A673 (cell line): Measurements from ENCODE around the gene IL34. TPM values are rescaled to one million over a fixed set of nuclear protein-coding genes. Genes with fewer than 3 reads are reported as not detected.

ENCODE experiments used
- Bru-seq: library from RNA; stranded (reverse); fragments of 400-500 nt; gene quantifications from one replicate; lab custom pipeline; 2021; lab: Mats Ljungman, UMichigan
- BruChase-seq, 2 experiments: library from RNA; stranded (reverse); fragments of 400-500 nt; gene quantifications; one replicate each; lab custom pipeline; 2021; lab: Mats Ljungman, UMichigan
- BruUV-seq: library from RNA; stranded (reverse); fragments of 400-500 nt; replicated peaks from 2 replicates; lab custom pipeline; 2021; lab: Mats Ljungman, UMichigan
- CTCF ChIA-PET: fragments of 300-600 bp; sonication (Branson Sonifier 250); formaldehyde crosslinking; loops from one replicate; lab custom pipeline; 2022; ENCODE audit warnings: antibody characterized with exemption; lab: Charles Lee
- POLR2A ChIA-PET: fragments of 300-600 bp; sonication (Branson Sonifier 250); formaldehyde crosslinking; loops from one replicate; lab custom pipeline; 2022; ENCODE audit warnings: antibody characterized with exemption; ENCODE audit not compliant: low non-redundant PET; lab: Charles Lee
- DNase-seq: peaks from one replicate; pipeline ENCODE4 v3.0.0-alpha.2; 2015; ENCODE audit warnings: low spot score
- H3K27ac ChIP-seq: fragments of 200-600 bp; sonication (generic); 2 replicates; pipeline ENCODE4 v1.5.1; 2016; ENCODE audit warnings: mixed run types, low read depth, mild to moderate bottlenecking, mixed read lengths, antibody characterized with exemption, low read length; ENCODE audit not compliant: poor library complexity, severe bottlenecking
- H3K27me3 ChIP-seq: fragments of 200-600 bp; sonication (generic); replicated peaks from 2 replicates; pipeline ENCODE4 v1.6.1; 2017; ENCODE audit warnings: mixed run types, low read depth, mild to moderate bottlenecking, mixed read lengths, antibody characterized with exemption, low read length; ENCODE audit not compliant: insufficient read depth, poor library complexity
- H3K36me3 ChIP-seq: fragments of 200-600 bp; sonication (generic); 2 replicates; pipeline ENCODE4 v1.6.1; 2016; ENCODE audit warnings: mixed run types, mild to moderate bottlenecking, mixed read lengths, antibody characterized with exemption, low read length; ENCODE audit not compliant: insufficient read depth, poor library complexity, severe bottlenecking
- H3K4me1 ChIP-seq: fragments of 200-600 bp; sonication (generic); 2 replicates; pipeline ENCODE4 v1.6.1; 2017; ENCODE audit warnings: mixed run types, mild to moderate bottlenecking, mixed read lengths, antibody characterized with exemption, low read length; ENCODE audit not compliant: insufficient read depth, poor library complexity, severe bottlenecking
- H3K4me3 ChIP-seq: fragments of 200-600 bp; sonication (generic); 2 replicates; pipeline ENCODE4 v1.5.1; 2016; ENCODE audit warnings: low read depth, mixed run types, mild to moderate bottlenecking, mixed read lengths, low read length; ENCODE audit not compliant: poor library complexity, severe bottlenecking
- H3K9me3 ChIP-seq: fragments of 200-600 bp; sonication (generic); 2 replicates; pipeline ENCODE4 v1.6.1; 2016; ENCODE audit warnings: mixed run types, low read depth, mild to moderate bottlenecking, mixed read lengths, antibody characterized with exemption, low read length; ENCODE audit not compliant: poor library complexity, severe bottlenecking
- EZH2 ChIP-seq: fragments of 200-600 bp; sonication (generic); IDR thresholded peaks from 2 replicates; pipeline ENCODE4 v1.6.1; 2017; ENCODE audit warnings: borderline replicate concordance, low read depth, mild to moderate bottlenecking, mixed read lengths, antibody characterized with exemption, low read length; ENCODE audit not compliant: poor library complexity, severe bottlenecking
- intact Hi-C: fragments of 100-400 bp; cut with micrococcal nuclease; formaldehyde crosslinking; loops from one replicate; pipeline ENCODE4 v1.10.0; 2022; ENCODE audit not compliant: unreplicated experiment
- long read RNA-seq: library from polyadenylated mRNA; stranded (forward); transcript quantifications from one replicate; pipeline ENCODE4 v2.0.0, GENCODE V29; 2022
- total RNA-seq: library from RNA; stranded (reverse); gene quantifications from 2 replicates; pipeline ENCODE4 v1.2.3, GENCODE V29; 2021
- TF ChIP-seq, protein P1 (sequence below): fragments of 300-800, 200-600 bp; sonication (generic); conservative IDR thresholded peaks from 2 replicates; pipeline ENCODE4 v1.5.1; 2017; ENCODE audit warnings: low read depth, mild to moderate bottlenecking, antibody characterized with exemption, low read length, moderate library complexity, mixed read lengths

The IL34 gene
- total RNA-seq (not detected in 2 replicates), Bru-seq, nascent RNA (percentile 22 among the genes with signal in this experiment), BruChase-seq, experiment 1, labeled RNA remaining after a 2-hour chase (percentile 22 among the genes with signal in this experiment), BruChase-seq, experiment 2, labeled RNA remaining after a 6-hour chase (percentile 30 among the genes with signal in this experiment)
- long read RNA-seq: 0 reads

DNA sequence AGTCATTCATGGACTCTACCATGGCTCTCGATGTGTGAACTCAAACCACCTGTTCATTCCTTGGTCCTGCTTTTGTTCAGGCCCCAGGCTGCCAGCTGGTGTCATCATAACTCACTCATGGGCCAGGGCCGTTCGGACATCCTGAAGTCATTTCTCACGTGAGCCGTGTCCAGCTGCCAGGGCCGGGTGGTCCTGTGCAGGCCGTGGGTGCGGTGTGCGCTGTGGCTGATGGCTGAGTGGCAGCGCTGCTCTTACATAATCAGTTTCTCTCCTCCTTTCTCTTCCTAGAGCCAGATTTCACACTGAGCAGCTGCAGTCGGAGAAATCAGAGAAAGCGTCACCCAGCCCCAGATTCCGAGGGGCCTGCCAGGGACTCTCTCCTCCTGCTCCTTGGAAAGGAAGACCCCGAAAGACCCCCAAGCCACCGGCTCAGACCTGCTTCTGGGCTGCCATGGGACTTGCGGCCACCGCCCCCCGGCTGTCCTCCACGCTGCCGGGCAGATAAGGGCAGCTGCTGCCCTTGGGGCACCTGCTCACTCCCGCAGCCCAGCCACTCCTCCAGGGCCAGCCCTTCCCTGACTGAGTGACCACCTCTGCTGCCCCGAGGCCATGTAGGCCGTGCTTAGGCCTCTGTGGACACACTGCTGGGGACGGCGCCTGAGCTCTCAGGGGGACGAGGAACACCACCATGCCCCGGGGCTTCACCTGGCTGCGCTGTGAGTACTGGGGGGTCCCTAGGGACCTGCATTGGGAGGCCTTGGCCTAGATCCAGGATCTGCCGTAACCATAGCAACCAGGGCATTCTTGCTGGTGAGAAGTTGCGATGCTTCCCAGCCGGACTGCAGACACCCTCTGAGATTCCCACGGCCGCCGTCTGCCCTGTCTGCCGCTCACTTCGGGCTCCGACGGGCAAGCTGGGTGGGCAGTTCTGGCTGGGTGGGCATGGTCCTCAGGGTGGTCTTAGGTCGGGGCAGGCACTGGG lies at the start of gene IL34:
Gene IL34, plus strand, starts transcription at position 300 of the 982 bp plus-strand sequence. Its CDS starts 389 bp downstream, at position 689.
- H3K4me3 ChIP-seq: no peak within 1 kb of the TSS
- no peaks in the 10 kb centered on the region for H3K27me3 ChIP-seq
- ChIA-PET CTCF (no interaction called here), POLR2A (no interaction called here)
- no peak within 1 kb of the TSS for H3K27ac ChIP-seq
- no peaks in the 10 kb centered on the region for H3K9me3 ChIP-seq
- H3K36me3 ChIP-seq: no peaks in the 10 kb centered on the region
- H3K4me1 ChIP-seq: no peaks in the 10 kb centered on the region
- DNase-seq: peak; percentile 26
- no peak for TF ChIP-seq EZH2
- TF ChIP-seq, protein P1, sequence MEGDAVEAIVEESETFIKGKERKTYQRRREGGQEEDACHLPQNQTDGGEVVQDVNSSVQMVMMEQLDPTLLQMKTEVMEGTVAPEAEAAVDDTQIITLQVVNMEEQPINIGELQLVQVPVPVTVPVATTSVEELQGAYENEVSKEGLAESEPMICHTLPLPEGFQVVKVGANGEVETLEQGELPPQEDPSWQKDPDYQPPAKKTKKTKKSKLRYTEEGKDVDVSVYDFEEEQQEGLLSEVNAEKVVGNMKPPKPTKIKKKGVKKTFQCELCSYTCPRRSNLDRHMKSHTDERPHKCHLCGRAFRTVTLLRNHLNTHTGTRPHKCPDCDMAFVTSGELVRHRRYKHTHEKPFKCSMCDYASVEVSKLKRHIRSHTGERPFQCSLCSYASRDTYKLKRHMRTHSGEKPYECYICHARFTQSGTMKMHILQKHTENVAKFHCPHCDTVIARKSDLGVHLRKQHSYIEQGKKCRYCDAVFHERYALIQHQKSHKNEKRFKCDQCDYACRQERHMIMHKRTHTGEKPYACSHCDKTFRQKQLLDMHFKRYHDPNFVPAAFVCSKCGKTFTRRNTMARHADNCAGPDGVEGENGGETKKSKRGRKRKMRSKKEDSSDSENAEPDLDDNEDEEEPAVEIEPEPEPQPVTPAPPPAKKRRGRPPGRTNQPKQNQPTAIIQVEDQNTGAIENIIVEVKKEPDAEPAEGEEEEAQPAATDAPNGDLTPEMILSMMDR: no peak
- no TSS peak for BruUV-seq
- intact Hi-C loops: no loop called here

DNA sequence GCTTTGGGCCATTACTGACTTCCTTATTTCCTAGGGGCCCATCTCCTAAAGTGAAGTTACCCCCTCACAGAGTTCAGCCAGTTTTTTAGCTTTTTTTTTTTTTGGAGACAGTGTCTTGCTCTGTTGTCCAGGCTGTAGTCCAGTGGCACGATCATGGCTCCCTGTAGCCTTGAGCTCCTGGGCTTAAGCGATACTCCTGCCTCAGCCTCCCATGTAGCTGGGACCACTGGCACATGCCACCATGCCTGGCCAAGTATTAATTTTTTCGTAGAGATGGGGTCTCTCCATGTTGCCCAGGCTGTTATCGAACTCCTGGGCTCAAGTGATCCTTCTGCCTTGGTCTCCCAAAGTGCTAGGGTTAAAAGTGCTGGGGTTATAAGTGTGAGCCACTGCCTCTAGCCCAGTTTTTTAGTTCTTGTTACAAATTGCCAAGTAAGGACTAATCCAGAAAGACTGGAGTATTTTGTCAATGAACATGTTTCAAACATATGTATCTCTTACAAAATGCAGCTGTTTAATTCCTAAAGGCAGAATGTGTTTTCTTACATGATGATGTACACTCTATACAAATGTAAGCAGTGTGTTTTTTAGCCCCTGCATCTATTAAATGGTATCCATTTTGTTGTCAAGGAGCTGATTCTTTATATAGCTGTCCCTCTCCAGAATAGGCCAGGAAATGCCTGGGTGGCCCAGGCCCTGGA lies 49.1 kb upstream of the IL34 start:
- DNase-seq: no peak
- intact Hi-C loops: no loop called here
- H3K9me3 ChIP-seq: no peaks in the 10 kb centered on the region
- TF ChIP-seq, protein P1: no peak
- TF ChIP-seq EZH2: no peak
- H3K27ac ChIP-seq: no peak overlapping the region
- H3K27me3 ChIP-seq: no peaks in the 10 kb centered on the region
- POLR2A ChIA-PET: no interaction called here
- H3K36me3 ChIP-seq: no peaks in the 10 kb centered on the region
- BruUV-seq: no TSS peak
- no peak overlapping the region for H3K4me3 ChIP-seq
- H3K4me1 ChIP-seq: no peaks in the 10 kb centered on the region
- CTCF ChIA-PET: no interaction called here

DNA sequence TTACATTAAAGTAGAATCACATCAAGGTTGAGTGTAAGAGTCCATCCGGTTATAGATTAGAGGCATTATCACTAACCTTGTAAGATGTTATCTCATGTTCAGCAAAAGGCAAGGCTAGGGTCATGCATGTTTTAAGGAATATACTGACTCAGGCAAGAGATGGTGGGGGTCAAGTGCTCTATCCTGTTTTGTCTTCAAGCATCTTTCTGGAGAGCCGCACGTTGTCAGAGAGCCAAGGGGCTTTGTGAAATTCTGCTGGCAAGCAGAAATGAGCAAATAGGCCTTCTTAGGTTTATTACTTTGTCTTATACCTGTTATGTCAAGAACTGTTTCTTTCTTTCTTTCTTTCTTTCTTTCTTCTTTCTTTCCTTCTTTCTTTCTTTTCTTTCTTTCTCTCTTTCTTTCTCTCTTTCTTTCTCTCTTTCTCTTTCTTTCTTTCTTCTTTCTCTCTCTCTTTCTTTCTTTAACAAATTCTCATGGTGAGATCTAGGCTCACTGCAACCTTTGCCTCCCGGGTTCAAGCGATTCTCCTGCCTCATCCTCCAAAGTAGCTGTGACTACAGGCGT lies 47.3 kb upstream of the IL34 start:
- no peak overlapping the region for H3K27ac ChIP-seq
- H3K4me3 ChIP-seq: no peak overlapping the region
- TF ChIP-seq, protein P1: no peak
- TF ChIP-seq EZH2: no peak
- ChIA-PET CTCF (no interaction called here), POLR2A (no interaction called here)
- no peaks in the 10 kb centered on the region for H3K9me3 ChIP-seq
- no TSS peak for BruUV-seq
- no peaks in the 10 kb centered on the region for H3K36me3 ChIP-seq
- intact Hi-C loops: no loop called here
- H3K27me3 ChIP-seq: no peaks in the 10 kb centered on the region
- H3K4me1 ChIP-seq: no peaks in the 10 kb centered on the region
- no peak for DNase-seq
